Hematopoietic multipotent progenitor cell treated with erythropoietin and hydrocortisone succinate and interleukin-3 and kit ligand, for 17 days (in vitro differentiated cells): Measurements from ENCODE around the gene GAB4.

ENCODE experiments used
- DNase-seq: peaks from one replicate; pipeline ENCODE4 v3.0.0-alpha.2; 2015; ENCODE audit warnings: low spot score

GAB4 gene

GRCh38 chr22:16987822-16988221 lies 20.2 kb downstream of the GAB4 start:
- no peak for DNase-seq

GRCh38 chr22:16975155-16975885 lies 32.7 kb downstream of the GAB4 start:
- DNase-seq: no peak

- DNase-seq: no peak
Observed at GRCh38 chr22:16974298-16975084, 33.5 kb downstream of the GAB4 start.

GRCh38 chr22:16973591-16974297 lies 34.3 kb downstream of the GAB4 start:
- DNase-seq: no peak

- DNase-seq: no peak
Observed at GRCh38 chr22:16972311-16972710, 35.7 kb downstream of the GAB4 start.

- no peak for DNase-seq
Observed at GRCh38 chr22:16970446-16970845, 37.6 kb downstream of the GAB4 start.

GRCh38 chr22:16969508-16970327 lies 38.3 kb downstream of the GAB4 start:
- DNase-seq: no peak

GRCh38 chr22:16968218-16968595 lies 39.8 kb downstream of the GAB4 start:
- no peak for DNase-seq

GRCh38 chr22:16967453-16968217 lies 40.4 kb downstream of the GAB4 start:
- DNase-seq: no peak

GRCh38 chr22:16966251-16966650 lies 41.8 kb downstream of the GAB4 start:
- no peak for DNase-seq

GRCh38 chr22:16965560-16965959 lies 42.5 kb downstream of the GAB4 start:
- no peak for DNase-seq

- no peak for DNase-seq
Observed at GRCh38 chr22:16965083-16965482, 42.9 kb downstream of the GAB4 start.

GRCh38 chr22:16964366-16964765 lies 43.7 kb downstream of the GAB4 start:
- DNase-seq: no peak

- no peak for DNase-seq
Observed at GRCh38 chr22:16963189-16963945, 44.7 kb downstream of the GAB4 start.

GRCh38 chr22:16962501-16962900 lies 45.5 kb downstream of the GAB4 start:
- no peak for DNase-seq

- DNase-seq: no peak
Observed at GRCh38 chr22:16961477-16962186, 46.4 kb downstream of the GAB4 start.

- DNase-seq: no peak
Observed at GRCh38 chr22:16960884-16961249, 47.2 kb downstream of the GAB4 start.

GRCh38 chr22:16960220-16960883 lies 47.7 kb downstream of the GAB4 start:
- no peak for DNase-seq

GRCh38 chr22:16959345-16959930 lies 48.6 kb downstream of the GAB4 start:
- DNase-seq: no peak
